Measurements from ENCODE around the gene USP40.

USP40 gene

DNA sequence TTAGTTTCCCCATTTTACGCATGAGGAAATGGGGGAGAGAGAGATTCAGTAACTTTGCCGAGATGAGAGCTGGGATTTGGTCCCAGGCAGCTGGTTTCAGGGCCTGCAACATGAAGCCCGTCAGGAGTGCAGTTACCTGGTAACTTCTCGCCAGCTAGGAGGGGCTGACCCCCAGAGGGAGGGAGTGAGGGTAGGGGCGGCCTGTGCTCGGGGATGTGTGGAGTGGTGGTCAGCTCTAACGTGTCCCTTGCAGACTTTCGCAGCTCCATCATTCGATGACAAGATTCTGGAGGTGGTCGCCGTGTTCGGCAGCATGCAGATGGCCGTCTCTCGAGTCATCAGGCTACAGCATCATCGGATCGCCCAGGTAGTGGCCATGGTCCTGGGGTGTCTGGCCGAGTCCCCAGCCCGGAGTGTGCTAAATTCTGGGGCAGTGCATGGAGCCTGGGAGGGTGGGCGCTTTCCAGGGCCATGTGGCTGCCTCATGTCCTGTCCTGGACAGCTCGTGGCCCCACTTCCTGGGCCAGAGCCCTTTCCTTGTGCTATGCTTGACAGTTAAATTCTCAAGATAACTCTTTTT is 108.5 kb downstream of the USP40 start:
- H3K4me3 ChIP-seq (ENCODE audit: low read depth, low read length), result no peak overlapping the region
- peaks cover 0 to 90% of the 10 kb centered on the region in 2 experiments; a peak in 2 of 3 replicates for H3K36me3 ChIP-seq (ENCODE audit: control insufficient read depth in 2 of 2, insufficient read depth in 1 of 2, low read length in 2 of 2)
- no peak for TF ChIP-seq TCF7L2 (IDR thresholded peaks at IDR 0.05; ENCODE audit: borderline replicate concordance, low read depth, low read length)
- no peak for TF ChIP-seq TRIM28 (IDR thresholded peaks at IDR 0.05; ENCODE audit: borderline replicate concordance, low read length)
- TF ChIP-seq ZBTB7A (tag by site-specific recombination; IDR thresholded peaks at IDR 0.05; ENCODE audit: low read depth), result no peak
- no peak for TF ChIP-seq GLI4 (tag by site-specific recombination; IDR thresholded peaks at IDR 0.05)
- no peak for TF ChIP-seq KLF1 (tag by site-specific recombination; IDR thresholded peaks at IDR 0.05)
- TF ChIP-seq, protein P1, sequence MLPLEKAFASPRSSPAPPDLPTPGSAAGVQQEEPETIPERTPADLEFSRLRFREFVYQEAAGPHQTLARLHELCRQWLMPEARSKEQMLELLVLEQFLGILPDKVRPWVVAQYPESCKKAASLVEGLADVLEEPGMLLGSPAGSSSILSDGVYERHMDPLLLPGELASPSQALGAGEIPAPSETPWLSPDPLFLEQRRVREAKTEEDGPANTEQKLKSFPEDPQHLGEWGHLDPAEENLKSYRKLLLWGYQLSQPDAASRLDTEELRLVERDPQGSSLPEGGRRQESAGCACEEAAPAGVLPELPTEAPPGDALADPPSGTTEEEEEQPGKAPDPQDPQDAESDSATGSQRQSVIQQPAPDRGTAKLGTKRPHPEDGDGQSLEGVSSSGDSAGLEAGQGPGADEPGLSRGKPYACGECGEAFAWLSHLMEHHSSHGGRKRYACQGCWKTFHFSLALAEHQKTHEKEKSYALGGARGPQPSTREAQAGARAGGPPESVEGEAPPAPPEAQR (tag by site-specific recombination; IDR thresholded peaks at IDR 0.05), result no peak
- no peak for TF ChIP-seq ZFP37 (tag by site-specific recombination; IDR thresholded peaks at IDR 0.05)
- TF ChIP-seq, protein P2, sequence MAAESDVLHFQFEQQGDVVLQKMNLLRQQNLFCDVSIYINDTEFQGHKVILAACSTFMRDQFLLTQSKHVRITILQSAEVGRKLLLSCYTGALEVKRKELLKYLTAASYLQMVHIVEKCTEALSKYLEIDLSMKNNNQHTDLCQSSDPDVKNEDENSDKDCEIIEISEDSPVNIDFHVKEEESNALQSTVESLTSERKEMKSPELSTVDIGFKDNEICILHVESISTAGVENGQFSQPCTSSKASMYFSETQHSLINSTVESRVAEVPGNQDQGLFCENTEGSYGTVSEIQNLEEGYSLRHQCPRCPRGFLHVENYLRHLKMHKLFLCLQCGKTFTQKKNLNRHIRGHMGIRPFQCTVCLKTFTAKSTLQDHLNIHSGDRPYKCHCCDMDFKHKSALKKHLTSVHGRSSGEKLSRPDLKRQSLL (tag by site-specific recombination; IDR thresholded peaks at IDR 0.05), result no peak
- no peak for TF ChIP-seq ZNF16 (tag by site-specific recombination; IDR thresholded peaks at IDR 0.05; ENCODE audit: low read depth)
- no peak for TF ChIP-seq ZNF529 (tag by site-specific recombination; IDR thresholded peaks at IDR 0.05; ENCODE audit: insufficient replicate concordance)
- no peak for TF ChIP-seq ZEB2 (tag by site-specific recombination; IDR thresholded peaks at IDR 0.05)
- TF ChIP-seq ZNF239 (tag by site-specific recombination; IDR thresholded peaks at IDR 0.05), result no peak
- TF ChIP-seq PRDM1 (tag by site-specific recombination; IDR thresholded peaks at IDR 0.05), result no peak
- no peak for TF ChIP-seq KLF7 (tag by site-specific recombination; IDR thresholded peaks at IDR 0.05; ENCODE audit: borderline replicate concordance)
- no peak for TF ChIP-seq ZNF211 (tag by site-specific recombination; IDR thresholded peaks at IDR 0.05; ENCODE audit: low read depth)
- no peak for TF ChIP-seq ZNF664 (tag by site-specific recombination; IDR thresholded peaks at IDR 0.05)
- no peak for TF ChIP-seq SP2 (tag by site-specific recombination; IDR thresholded peaks at IDR 0.05)
- TF ChIP-seq, protein P3, sequence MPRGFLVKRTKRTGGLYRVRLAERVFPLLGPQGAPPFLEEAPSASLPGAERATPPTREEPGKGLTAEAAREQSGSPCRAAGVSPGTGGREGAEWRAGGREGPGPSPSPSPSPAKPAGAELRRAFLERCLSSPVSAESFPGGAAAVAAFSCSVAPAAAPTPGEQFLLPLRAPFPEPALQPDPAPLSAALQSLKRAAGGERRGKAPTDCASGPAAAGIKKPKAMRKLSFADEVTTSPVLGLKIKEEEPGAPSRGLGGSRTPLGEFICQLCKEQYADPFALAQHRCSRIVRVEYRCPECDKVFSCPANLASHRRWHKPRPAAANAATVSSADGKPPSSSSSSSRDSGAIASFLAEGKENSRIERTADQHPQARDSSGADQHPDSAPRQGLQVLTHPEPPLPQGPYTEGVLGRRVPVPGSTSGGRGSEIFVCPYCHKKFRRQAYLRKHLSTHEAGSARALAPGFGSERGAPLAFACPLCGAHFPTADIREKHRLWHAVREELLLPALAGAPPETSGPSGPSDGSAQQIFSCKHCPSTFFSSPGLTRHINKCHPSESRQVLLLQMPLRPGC (tag by site-specific recombination; IDR thresholded peaks at IDR 0.05), result no peak
- TF ChIP-seq, protein P4, sequence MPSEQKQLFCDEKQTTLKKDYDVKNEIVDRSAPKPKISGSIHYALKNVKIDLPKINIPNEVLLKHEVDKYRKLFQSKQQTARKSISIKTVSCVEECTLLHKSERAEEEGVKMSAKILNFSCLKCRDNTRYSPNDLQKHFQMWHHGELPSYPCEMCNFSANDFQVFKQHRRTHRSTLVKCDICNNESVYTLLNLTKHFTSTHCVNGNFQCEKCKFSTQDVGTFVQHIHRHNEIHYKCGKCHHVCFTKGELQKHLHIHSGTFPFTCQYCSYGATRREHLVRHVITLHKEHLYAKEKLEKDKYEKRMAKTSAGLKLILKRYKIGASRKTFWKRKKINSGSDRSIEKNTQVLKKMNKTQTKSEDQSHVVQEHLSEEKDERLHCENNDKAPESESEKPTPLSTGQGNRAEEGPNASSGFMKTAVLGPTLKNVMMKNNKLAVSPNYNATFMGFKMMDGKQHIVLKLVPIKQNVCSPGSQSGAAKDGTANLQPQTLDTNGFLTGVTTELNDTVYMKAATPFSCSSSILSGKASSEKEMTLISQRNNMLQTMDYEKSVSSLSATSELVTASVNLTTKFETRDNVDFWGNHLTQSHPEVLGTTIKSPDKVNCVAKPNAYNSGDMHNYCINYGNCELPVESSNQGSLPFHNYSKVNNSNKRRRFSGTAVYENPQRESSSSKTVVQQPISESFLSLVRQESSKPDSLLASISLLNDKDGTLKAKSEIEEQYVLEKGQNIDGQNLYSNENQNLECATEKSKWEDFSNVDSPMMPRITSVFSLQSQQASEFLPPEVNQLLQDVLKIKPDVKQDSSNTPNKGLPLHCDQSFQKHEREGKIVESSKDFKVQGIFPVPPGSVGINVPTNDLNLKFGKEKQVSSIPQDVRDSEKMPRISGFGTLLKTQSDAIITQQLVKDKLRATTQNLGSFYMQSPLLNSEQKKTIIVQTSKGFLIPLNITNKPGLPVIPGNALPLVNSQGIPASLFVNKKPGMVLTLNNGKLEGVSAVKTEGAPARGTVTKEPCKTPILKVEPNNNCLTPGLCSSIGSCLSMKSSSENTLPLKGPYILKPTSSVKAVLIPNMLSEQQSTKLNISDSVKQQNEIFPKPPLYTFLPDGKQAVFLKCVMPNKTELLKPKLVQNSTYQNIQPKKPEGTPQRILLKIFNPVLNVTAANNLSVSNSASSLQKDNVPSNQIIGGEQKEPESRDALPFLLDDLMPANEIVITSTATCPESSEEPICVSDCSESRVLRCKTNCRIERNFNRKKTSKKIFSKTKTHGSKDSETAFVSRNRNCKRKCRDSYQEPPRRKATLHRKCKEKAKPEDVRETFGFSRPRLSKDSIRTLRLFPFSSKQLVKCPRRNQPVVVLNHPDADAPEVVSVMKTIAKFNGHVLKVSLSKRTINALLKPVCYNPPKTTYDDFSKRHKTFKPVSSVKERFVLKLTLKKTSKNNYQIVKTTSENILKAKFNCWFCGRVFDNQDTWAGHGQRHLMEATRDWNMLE (tag by site-specific recombination; conservative IDR thresholded peaks at IDR 0.05; ENCODE audit: low read depth), result no peak
- no peaks in the 10 kb centered on the region for H3K4me1 ChIP-seq (ENCODE audit: control insufficient read depth, insufficient read depth, low read length)
- H3K27ac ChIP-seq (ENCODE audit: extremely low read depth, low read depth, low read length), result no peak overlapping the region
- POLR2A ChIA-PET, result interaction anchor here (0.7 kb wide), 1 partner anchor 1750 kb away, joined by 3 read pairs; the partner anchor contains the start of gene PTMA
- CTCF ChIA-PET, result interaction anchor here (1.2 kb wide), 1 partner anchor 9 kb away, joined by 4 read pairs; no protein-coding TSS in a partner anchor
- no peaks in the 10 kb centered on the region for H3K9me3 ChIP-seq (ENCODE audit: control insufficient read depth, insufficient read depth, low read depth, low read length)

Measured in HEK293 (cell line).